Stimulated activated CD4-positive, alpha-beta T cell treated with anti-CD3 and anti-CD28 coated beads, Interleukin-15, amount 100 ng/mL, for 24 hours (primary cell): ENCODE measurements around the gene TCEAL5.
"Not testable (repeated sequence)": the region's sequence is repeated elsewhere in the genome, so short reads cannot be mapped to it uniquely, and the experiment has no call there.

Experiments used
- DNase-seq: peaks from one replicate; pipeline ENCODE4 v3.0.0-alpha.2; 2020

The TCEAL5 gene

DNA sequence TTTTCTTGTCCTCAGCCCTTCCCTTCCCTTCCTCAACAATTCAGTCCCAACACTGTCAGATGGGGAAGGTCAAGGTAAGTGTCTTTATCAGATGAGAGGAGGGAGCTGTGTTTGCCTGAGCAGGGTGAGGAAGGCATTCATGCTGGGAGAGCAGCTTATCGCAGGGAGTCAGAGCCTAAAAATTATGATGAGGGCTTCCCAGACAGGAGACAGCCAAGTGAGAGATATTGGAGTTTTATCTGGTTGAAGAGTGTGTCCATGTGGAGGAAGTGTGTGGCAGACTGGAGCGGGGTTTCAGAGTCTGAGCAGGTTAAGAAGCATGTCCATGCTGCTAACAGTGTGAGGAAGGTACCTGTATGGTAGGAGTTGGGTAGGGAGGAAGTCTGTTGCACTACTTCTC is 43.3 kb downstream of the TCEAL5 start:
- no peak for DNase-seq

DNA sequence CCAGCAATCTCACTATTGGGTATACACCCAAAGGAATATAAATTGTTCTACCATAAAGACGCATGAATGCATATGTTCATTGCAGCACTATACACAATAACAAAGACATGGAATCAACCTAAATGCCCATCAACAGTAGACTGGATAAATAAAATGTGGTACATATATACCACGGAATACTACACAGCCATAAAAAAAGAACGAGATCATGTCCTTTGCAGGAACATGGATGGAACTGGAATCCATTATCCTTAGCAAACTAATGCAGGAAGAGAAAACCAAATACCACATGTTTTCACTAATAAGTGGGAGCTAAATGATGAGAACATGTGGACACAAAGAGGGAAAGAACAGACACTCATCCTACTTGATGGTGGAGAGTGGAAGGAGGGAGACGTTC is 50.6 kb downstream of the TCEAL5 start:
- DNase-seq = not testable (repeated sequence)
